ENCODE results near the gene TTC9.

TTC9 gene

DNA sequence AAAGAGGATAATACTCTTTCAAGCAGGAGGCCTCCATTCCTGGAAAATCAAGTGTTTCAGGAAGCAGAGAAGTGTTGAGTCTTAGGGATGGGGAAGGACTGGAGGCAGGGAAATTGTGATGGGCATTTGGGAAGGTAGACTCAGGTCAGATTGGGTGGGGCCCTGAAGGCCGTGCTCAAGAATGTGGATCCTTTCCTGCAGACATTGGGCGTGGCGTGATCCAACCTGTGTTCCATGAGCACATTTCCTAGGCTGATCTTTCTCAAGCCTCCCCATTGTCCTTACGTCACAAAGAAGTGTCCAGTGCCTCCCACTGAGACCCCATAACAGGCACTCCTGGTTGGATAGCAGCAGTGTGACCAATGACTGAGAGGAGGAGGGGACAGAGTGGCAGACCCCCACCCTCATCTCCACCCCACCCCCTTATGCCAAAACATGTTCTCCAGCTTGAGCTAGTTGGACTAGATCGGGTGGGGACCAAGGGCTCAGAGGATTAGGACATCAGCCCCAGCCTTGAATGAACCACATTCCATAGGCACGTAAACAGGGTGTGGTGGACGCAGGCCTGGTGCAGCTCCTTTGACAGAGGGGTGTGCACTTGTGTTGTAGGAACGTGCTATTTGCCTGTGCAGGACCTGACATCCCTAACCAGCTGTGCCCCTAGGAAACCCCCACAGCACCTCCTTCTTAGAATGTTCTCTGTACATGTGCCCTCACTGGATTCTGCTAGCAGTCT, 76.8 kb downstream of the TTC9 start:
- no peak for DNase-seq

DNA sequence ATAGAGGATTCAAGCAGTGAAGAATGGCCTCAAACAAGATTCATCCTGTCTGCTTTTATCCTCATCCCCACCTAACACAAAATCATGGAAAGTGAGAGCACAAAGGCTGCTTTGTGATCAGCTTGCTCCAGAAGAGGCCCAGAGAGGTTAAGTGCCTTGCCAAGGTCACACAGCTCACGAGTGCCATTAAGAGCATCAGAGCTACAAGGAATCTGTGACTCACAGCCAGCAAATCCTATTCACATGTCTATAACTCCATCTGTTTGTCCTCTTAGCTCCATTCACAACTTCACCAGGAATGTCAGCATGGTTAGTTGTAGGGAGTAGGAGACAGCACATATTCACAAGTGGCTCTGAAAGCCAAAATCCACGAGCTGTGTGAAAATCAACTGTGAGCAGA, 79.8 kb downstream of the TTC9 start:
- no peak for DNase-seq

DNA sequence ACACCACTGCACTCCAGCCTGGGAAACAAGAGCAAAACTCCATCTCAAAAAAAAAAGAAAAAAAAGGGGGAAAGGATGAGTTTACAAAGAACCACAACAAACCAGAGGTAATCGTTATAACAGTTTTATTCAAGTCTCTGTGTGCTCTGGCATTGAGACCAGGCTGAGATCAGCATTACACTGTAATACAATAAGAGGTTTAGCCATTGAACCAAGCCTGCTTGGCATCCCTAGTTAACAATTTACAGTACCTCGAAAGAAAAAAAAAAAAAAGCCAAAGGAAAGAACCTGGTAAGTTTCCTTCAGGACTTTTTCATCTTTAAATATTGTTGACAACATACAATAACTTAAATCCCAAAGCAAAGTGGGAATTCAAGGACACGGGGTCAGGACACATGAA, 80.7 kb downstream of the TTC9 start:
- DNase-seq, result no peak

DNA sequence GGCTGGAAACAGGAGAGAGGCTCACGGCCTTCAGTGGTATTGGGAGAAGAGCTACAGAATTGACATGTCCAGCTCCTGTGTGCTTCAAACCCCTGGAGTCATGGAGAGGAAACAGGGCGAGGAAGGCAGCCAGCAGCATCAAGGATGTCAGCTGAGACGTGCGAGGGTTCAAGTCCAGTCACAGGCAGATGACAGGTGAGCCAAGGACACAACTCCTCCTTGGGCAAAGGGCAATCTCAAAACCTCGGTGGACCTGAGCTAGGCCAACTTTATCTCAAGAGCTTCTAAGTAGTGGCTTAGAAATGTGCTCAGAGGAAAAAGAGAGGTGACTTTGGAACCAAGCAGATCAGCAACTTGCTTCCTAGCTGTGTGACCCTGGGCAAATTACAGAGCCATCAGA, 81.6 kb downstream of the TTC9 start:
- no peak for DNase-seq

DNA sequence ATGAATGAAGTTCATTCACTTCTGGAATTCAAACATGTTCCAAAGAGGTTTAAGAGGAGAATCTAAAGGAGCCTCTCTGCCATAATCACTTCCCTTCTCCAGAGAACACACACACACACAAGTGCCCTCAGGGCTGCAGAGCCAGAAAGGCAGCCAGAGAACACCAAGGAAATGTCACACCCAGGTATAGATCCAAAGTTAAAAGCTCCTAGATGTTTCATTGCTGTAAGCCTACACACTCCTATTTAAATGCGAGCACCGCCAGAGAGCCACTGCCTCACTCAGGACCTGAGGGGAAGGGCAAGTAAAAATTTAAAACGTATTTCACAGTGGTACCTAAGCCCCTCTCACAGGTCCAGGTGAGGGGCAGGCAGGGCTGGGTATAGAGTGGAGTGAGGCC, 82.4 kb downstream of the TTC9 start:
- no peak for DNase-seq

DNA sequence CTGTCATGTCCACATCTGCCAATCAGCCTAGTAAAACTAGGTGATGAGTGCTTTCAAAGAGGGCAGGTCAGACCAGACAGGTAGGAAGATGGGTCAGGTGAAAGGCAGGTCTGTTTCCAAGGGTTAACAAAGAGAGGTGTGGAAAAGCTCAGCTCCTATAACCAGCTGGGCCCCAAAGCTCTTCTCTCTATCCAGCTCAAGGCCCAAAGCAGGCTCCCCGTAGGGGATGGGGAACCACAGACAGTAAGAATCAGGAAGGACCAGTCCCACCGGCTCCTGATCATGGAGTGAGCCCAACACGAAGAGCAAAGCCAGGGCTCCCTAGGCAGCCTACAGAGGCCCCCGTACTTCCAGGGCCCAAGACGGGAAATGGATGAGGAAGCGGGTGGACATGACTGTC, 83.2 kb downstream of the TTC9 start:
- DNase-seq, result no peak

Data from NCI-H1048 (cell line).